HT1080 (cell line): ENCODE results near the gene MCOLN3. TPM values are rescaled to one million over a fixed set of nuclear protein-coding genes. Genes with fewer than 3 reads are reported as not detected.
A peak's percentile ranks its signal among the peaks of the same experiment; 100 is the strongest.
"Not testable (repeated sequence)": the region's sequence is repeated elsewhere in the genome, so short reads cannot be mapped to it uniquely, and the experiment has no call there.

ENCODE experiments used
- DNase-seq: peaks from one replicate; pipeline ENCODE4 v3.0.0-alpha.2; 2015; ENCODE audit warnings: low read depth
- total RNA-seq: library from RNA; depleted of rRNA; stranded (reverse); fragments of >200 nt; shearing (Covaris generic); gene quantifications from 2 replicates; pipeline ENCODE4 v1.2.3, GENCODE V29; 2014; rRNA removed

Gene MCOLN3
- total RNA-seq, 1 experiment from 2014 or later, result 4.1 TPM

DNA sequence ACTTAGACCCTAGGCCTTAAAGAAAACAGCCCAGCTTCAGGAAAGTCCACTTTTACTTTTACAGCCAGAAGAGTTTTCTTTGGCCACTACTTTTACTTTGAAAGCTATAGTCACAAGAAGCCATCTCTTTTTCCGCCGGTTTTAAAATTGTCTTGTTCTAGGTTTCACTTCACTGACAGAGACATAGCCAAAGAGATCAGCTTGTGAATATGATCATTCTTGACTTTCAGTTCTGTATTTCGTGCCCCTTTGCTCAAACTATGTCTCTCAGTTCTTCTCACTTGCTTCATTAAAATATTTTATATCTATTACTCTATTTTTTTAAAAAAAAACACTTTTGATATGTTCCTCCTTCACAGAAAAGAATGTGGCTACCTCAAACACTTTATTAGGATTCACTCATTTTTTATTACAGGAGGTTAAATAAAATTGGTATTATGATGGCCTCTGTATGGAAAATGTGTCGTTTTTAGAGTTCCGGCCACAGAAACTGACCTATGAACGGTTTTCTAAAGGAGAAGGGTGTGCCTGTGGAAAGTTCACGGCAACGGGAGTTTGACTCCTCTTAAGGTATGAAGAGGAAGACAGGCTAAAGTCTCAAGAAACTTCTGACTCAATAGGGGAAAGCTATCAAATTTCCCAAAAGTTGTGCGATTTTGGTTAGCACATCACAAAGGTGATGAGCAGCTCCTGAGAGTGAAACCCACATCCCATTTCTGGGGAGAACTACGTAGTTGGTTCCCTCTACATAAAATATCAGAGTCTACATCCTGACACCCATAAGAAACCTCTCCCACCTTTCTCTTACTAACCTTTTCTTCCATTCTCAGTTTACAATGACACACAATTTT lies 52.6 kb downstream of the MCOLN3 start:
- DNase-seq, result no peak

DNA sequence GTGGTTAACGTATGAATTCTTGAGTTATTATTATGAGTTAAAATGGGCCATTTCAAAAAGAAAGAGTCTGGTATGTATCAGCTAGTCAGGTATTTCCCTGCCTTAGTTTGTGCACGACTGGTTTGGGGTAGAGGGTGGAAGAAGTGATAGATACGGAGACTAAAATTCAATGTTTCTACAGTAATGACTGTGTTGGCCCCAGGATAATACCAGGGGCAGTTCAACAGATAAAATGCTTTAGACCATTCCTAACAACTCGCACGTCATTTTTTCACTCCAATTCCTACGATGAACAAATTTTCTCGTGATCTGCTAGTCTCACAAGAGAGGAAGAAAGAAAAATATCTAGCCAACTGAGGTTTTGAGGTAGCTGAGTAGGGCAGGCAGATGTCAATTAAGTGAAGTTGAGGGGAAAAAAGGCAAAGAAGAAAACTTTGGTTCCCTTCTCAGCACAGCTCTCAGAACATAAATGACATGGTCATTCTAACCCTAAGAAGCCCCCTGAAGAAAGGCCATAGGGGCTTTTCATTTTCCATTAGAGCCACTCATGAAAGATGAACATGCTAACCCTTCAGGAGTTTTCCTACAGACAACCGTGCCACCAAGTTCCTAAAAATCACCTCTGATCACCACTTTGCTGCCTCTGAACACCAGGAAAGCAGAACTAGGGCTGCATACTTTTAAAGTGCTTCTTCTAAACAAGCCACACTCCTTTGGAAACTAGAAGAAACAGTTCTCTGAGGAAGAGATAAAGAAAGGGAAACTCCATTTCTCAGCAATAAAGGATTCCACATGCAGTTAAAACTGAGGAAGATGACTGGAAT lies 57.0 kb downstream of the MCOLN3 start:
- no peak for DNase-seq

DNA sequence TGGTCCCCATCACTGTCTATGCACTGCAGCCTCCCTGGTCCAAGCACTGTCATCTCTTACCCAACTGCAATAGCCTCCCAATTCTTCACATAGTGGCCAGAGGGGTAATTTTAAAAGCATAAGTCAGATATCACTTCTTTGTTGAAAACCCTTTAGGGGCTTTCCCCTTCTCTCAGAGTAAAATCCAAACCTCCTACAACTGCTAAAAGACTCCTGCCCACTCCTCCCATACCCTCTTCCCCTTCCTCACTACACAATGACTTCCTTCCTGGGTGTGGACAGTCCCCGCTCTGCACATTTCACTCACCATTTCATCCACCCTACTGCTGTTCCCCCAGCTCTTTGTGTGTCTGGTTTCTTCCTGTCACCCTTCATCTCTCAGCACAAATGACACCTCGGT lies 59.7 kb downstream of the MCOLN3 start:
- DNase-seq, result no peak

DNA sequence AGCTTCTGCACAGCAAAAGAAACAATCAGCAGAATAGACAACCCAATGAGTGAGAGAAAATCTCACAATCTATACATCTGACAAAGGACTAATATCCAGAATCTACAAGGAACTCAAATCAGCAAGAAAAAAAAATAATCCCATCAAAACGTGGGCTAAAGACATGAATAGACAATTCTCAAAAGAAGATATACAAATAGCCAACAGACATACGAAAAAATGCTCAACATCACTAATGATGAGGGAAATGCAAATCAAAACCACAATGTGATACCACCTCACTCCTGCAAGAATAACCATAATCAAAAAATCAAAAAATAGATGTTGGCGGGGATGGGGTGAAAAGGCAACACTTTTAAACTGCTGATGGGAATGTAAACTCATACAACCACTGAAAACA lies 61.7 kb downstream of the MCOLN3 start:
- not testable (repeated sequence) for DNase-seq

DNA sequence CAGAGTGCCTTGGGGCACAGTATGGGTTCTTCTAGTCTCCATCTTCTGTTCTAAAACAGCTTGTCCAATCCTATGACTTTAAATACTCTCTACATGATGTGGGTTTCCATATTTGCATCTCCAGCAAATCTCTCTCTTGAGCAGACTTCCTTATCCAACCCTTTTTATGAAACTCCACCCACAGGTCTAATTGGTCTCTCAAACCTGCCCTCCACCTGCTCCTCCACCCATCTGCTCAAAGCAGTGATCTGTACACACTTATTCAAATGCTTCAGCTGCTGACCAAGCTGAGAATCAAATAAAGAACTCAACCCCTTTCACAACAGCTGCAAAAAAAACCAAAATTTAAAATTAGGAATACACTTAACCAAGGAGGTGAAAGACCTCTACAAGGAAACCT lies 62.9 kb downstream of the MCOLN3 start:
- no peak for DNase-seq

DNA sequence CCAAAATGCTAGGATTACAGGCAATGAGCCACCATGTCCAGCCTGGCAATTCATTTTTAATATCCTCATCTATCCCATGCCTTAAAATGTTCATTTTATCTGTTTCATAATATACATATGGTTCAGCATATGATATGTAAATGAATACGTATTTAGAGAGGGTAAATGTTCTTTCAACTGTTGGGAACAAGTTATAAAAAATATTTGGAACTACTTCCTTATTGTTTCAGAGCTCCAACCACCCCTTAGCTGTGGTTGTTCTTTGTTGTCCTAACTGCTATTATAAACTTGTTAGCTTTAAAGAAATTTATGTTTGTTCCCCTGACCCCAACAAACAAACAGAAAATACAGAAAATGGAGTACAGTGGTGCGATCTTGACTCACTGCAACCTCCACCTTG lies 65.9 kb downstream of the MCOLN3 start:
- no peak for DNase-seq

DNA sequence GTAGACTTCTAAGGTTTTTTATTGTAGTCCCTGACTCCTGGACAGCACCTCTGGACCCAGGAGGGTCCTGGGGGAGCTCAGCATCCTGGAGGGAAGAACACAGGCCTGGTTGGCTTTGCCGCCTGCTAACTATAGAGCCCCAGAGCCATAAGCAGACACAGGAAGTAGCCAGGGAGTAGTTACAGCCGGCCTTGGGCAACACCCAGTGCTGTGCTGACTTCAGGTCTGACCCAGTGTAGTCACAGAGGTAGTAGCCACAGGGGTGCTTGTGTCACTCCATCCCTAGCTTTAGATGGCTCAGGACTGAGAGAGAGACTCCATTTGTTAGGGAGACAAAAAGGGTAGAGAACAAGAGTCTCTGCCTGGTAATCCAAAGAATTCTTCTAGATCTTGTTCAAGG lies 73.3 kb downstream of the MCOLN3 start:
- no peak for DNase-seq

DNA sequence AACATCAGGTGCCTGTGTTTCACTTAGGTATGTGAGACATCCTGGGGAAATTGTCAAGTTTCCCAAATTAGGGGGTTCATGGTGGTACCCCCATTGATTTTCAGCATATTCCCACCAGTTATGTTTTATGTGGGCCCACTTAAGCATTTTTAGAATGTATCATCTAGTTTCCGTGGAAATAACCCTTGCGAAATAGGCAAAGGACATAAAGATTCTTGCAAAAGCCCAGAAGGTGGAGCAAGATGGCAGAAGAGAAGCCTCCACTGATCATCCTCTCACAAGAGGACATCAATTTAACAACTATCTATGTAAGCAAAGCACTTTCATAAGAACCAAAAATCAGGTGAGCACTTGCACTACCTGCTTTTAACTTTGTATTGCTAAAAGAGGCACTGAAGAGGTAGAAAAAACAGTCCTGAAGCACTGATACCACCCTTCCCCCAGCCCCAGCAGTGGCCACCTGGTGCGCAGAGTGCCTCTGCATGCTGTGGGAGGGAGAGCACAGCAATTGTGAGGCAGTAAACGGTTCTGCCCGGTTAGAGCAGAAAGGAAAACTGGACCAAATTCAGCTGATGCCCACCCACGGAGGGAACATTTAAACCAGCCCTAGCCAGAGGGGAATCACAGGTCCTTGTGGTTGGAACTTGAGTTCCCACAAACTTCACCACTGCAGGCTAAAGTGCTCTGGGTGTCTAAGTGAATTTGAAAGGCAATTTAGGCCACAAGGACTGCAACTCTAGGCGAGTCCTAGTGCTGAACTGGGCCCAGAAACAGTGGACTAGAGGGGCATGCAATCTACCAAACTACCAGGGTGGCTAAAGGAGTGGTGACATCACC lies 74.6 kb downstream of the MCOLN3 start:
- DNase-seq, result no peak

DNA sequence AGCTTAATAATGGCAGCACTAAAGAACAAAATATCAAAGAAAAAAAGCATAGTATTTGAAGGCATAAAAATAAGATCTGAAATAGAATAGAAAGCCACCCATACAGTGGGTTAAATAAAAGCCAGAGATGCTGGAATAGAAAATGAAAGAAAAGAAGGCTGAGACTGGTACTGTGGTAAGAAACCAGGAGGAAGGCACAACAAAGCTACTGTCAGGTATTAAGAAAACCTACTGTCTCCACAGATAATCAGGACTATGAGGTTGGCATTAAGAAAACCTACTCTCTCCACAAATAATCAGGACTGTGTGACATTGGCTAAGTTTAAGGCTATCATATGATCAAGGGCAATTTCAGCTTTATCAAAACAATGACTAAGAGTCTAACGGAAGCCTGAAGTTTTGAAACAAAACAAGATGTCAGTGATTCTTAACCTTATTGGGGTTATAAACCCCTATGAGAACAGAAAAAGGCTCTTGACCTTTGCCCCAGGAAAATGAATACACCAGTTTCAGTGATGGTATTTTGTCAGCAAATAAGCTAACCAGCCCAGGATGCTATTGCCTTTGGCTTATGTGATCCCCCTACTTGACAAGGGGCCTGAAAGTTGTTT lies 75.8 kb downstream of the MCOLN3 start:
- DNase-seq, result peak; percentile 31

DNA sequence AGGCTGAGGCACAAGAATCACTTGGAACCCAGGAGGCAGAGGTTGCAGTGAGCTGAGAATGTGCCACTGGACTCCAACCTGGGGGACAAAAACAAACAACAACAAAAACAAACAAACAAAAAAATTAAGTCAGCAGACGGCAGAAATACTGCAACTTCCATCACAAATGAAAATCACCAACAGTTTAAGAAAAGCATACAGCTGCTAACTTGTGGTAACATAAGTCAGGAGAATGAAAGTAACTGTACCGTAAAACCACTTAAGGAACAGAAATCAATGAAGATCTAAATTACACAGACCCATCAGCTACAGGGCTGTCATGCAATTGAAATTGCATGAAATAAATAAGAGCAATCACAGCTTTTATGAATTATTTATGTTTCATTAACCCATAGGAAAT lies 76.3 kb downstream of the MCOLN3 start:
- DNase-seq, result no peak

DNA sequence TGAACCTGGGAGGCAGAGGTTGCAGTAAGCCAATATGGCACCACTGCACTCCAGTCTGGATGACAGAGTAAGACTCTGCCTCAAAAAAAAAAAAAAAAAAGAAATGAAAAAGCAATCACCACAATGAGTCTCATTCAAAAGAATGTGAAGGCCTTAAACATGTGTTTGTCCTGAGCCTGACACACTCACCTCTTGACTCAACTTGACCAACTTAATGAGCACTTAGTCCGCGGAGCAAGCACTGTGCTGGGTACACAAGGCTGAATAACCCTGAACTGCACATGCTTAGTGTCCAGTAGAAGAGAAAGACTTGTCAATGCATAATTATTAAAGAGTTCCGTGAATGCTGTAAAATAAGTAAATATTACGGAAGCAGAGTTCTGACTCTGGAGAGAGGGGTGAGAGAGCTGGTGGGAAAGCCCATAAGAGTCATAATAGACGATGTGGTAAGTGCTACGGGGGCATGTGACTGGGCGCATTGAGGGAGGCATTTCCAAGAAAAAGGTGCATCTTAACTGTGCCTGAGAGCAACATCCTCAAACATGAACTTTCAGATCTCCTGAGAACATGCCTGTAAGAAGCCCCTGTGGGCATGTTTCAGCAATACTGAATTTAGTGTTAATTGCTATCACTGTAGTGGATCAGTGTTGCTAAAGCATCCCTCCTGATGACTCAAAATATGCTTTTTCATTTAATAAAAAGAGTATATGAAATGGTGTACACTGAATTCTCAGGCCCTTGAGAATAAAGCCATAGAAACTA lies 78.6 kb downstream of the MCOLN3 start:
- DNase-seq, result no peak

DNA sequence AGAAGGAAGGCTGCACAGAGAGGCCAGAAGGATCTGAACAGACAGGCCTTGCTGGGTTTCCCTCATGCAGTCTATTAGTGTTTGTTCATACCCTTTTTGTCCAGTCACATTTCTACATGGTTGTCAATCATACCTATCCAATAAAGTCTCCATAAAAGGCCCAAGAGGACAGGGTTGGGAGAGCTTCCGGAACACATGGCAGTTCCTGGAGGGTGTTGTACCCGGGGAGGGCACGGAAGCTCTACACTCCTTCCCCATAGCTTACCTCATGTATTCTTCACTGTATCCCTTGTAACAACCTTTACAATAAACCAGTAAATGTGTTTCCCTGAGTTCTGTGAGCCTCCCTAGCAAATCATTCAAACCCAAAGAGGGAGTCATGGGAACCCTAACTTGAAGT lies 79.4 kb downstream of the MCOLN3 start:
- DNase-seq, result no peak

DNA sequence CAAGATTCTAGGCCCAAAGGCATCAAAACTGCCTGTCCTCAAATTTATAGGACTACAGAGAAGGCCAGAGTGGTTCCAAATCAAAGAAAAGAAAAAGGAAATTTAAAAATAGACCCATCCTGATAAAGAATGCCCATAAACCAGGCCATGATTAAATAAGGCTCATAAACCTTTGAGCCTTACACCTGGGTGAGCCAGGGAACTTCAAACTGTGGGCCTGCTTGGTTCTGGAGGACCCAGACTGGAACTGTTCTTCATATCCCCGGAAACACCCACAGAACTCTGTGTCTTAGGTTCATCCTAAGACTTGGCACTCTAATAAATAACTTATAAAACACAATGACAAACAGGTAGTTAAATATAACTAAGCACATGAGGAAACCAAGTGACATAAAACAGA lies 80.2 kb downstream of the MCOLN3 start:
- no peak for DNase-seq

Other genes starting within 250 kb of the MCOLN3 start
- gene LPAR3, start 155.3 kb downstream of the MCOLN3 start, total RNA-seq, result 2.2 and 4.1 TPM in 2 replicates
- gene MCOLN2, start 51.4 kb downstream of the MCOLN3 start, total RNA-seq, result 13.1 and 14.9 TPM in 2 replicates
- gene SYDE2, start 152.5 kb upstream of the MCOLN3 start, total RNA-seq, result 2.3 and 3.7 TPM in 2 replicates
- gene C1orf52, start 211.2 kb upstream of the MCOLN3 start, total RNA-seq, result 28.9 and 41.9 TPM in 2 replicates
- 18.4 and 20.3 TPM in 2 replicates for gene BCL10, start 228.1 kb upstream of the MCOLN3 start, total RNA-seq